Colon (tissue), 2 donors: ENCODE results near the gene KCTD13.
"Not testable (repeated sequence)": the region's sequence is repeated elsewhere in the genome, so short reads cannot be mapped to it uniquely, and the experiment has no call there.

Experiments used
- FAIRE-seq: peaks from 2 replicates; lab custom pipeline; 2012; peaks lifted over from hg19 to GRCh38; lab: Jason Lieb, UNC
- donor health status: control.
- donor health status: control.

KCTD13 gene

GRCh38 chr16:29943846-29944799 is 18.1 kb upstream of the KCTD13 start:
- FAIRE-seq = no peak

- FAIRE-seq = no peak
These were observed 14.6 kb upstream of the KCTD13 start for GRCh38 chr16:29940656-29941055.

- not testable (repeated sequence) for FAIRE-seq
These were observed 5.7 kb upstream of the KCTD13 start for GRCh38 chr16:29931750-29932149.

GRCh38 chr16:29927070-29927905 is 1.3 kb upstream of the KCTD13 start:
- FAIRE-seq = no peak

- no peak for FAIRE-seq
These were observed 656 bp upstream of the KCTD13 start for GRCh38 chr16:29926711-29927052.

- FAIRE-seq = no peak
These were observed 795 bp downstream of the KCTD13 start for GRCh38 chr16:29925105-29925756.

GRCh38 chr16:29922986-29923501 is 3.0 kb downstream of the KCTD13 start:
- FAIRE-seq = no peak

- FAIRE-seq = no peak
These were observed 3.7 kb downstream of the KCTD13 start for GRCh38 chr16:29922326-29922725.

- FAIRE-seq = no peak
These were observed 5.0 kb downstream of the KCTD13 start for GRCh38 chr16:29921034-29921385.

GRCh38 chr16:29920288-29921033 is 5.6 kb downstream of the KCTD13 start:
- FAIRE-seq = no peak

- no peak for FAIRE-seq
These were observed 9.0 kb downstream of the KCTD13 start for GRCh38 chr16:29916979-29917378.

GRCh38 chr16:29915590-29916247 is 10.3 kb downstream of the KCTD13 start:
- no peak for FAIRE-seq

- no peak for FAIRE-seq
These were observed 12.5 kb downstream of the KCTD13 start for GRCh38 chr16:29913514-29913913.

GRCh38 chr16:29912087-29912486 is 13.9 kb downstream of the KCTD13 start:
- no peak for FAIRE-seq

- no peak for FAIRE-seq
These were observed 14.4 kb downstream of the KCTD13 start for GRCh38 chr16:29911676-29912010.

- no peak for FAIRE-seq
These were observed 15.0 kb downstream of the KCTD13 start for GRCh38 chr16:29910819-29911675.

- not testable (repeated sequence) for FAIRE-seq
These were observed 16.2 kb downstream of the KCTD13 start for GRCh38 chr16:29909851-29910250.

GRCh38 chr16:29909391-29909790 is 16.6 kb downstream of the KCTD13 start:
- FAIRE-seq = no peak

- no peak for FAIRE-seq
These were observed 17.3 kb downstream of the KCTD13 start for GRCh38 chr16:29908719-29909220.

GRCh38 chr16:29907973-29908372 is 18.1 kb downstream of the KCTD13 start:
- FAIRE-seq = no peak
